Mesodermal cell (in vitro differentiated cells): ENCODE data around the gene LRRC36. TPM values are rescaled to one million over a fixed set of nuclear protein-coding genes. Genes with fewer than 3 reads are reported as not detected.

ENCODE experiments used
- H3K27ac ChIP-seq: 2 replicates; pipeline ENCODE4 v1.7.0; 2013; ENCODE audit warnings: mild to moderate bottlenecking, low read depth, low read length, moderate library complexity; ENCODE audit not compliant: severe bottlenecking
- H3K36me3 ChIP-seq: 2 replicates; pipeline ENCODE4 v1.7.1; 2013; ENCODE audit warnings: mild to moderate bottlenecking, low read length, moderate library complexity; ENCODE audit not compliant: control insufficient read depth, insufficient read depth
- H3K4me1 ChIP-seq: one replicate; pipeline ENCODE4 v1.7.1; 2013; ENCODE audit warnings: mild to moderate bottlenecking, low read length; ENCODE audit not compliant: insufficient read depth, control insufficient read depth, poor library complexity, severe bottlenecking
- H3K4me3 ChIP-seq: 2 replicates; pipeline ENCODE4 v1.7.0; 2013; ENCODE audit warnings: low read length, control low read depth, mild to moderate bottlenecking; ENCODE audit not compliant: insufficient read depth, poor library complexity, severe bottlenecking; ENCODE audit errors: extremely low read depth
- H3K9me3 ChIP-seq: 2 replicates; pipeline ENCODE4 v1.7.1; 2013; ENCODE audit warnings: mild to moderate bottlenecking, low read length, moderate library complexity; ENCODE audit not compliant: control insufficient read depth
- WGBS, 2 experiments: methylation state at CpG; one replicate each; pipeline ENCODE4 v1.1.5; 2013; ENCODE audit warnings: missing lambda C conversion rate in 2 of 2; ENCODE audit not compliant: insufficient coverage in 2 of 2; 5-methylcytosine and 5-hydroxymethylcytosine counted together
- polyA plus RNA-seq, 2 experiments: library from polyadenylated mRNA; stranded (reverse); fragments of 50-300 nt; gene quantifications; one replicate each; pipeline ENCODE4 v1.2.3, GENCODE V29; 2013

The LRRC36 gene
- 2.0 TPM for polyA plus RNA-seq (2013, experiment 1 of 2)
- polyA plus RNA-seq (2013, experiment 2 of 2) = 1.1 TPM

GRCh38 chr16:67326472-67327309 is at the start of gene LRRC36, which contains the start of gene KCTD19:
LRRC36 (plus strand) TSS chr16:67326815; CDS start chr16:67326863, 48 bp downstream.
KCTD19 (minus strand) TSS chr16:67326741; CDS start chr16:67326707, 34 bp downstream.
- WGBS, 2 experiments = 6 to 17% methylated on average over 27 to 61 of the region's 61 CpGs
- Histone ChIP-seq H3K9me3 (no peaks in the 10 kb centered on the region), H3K4me3 (peak within 1 kb of the TSS; percentile 38), H3K36me3 (no peaks in the 10 kb centered on the region), H3K27ac (no peak within 1 kb of the TSS), H3K4me1 (peaks cover 3% of the 10 kb centered on the region)

- Histone ChIP-seq H3K4me1 (peaks cover 15% of the 10 kb centered on the region), H3K9me3 (no peaks in the 10 kb centered on the region), H3K4me3 (no peak overlapping the region), H3K36me3 (no peaks in the 10 kb centered on the region), H3K27ac (peak overlapping the region; percentile 36)
- WGBS, 2 experiments = 91 to 94% methylated on average over 4 of the region's 4 CpGs
Measured at GRCh38 chr16:67277294-67277998, 49.2 kb upstream of the LRRC36 start.

- H3K36me3 ChIP-seq = no peaks in the 10 kb centered on the region
- peak overlapping the region; percentile 27 for H3K4me3 ChIP-seq
- H3K9me3 ChIP-seq = no peaks in the 10 kb centered on the region
- peak overlapping the region; percentile 36 for H3K27ac ChIP-seq
- H3K4me1 ChIP-seq = peaks cover 15% of the 10 kb centered on the region
- 87 to 92% methylated on average over 9 to 12 of the region's 13 CpGs for WGBS, 2 experiments
Measured at GRCh38 chr16:67277999-67278772, 48.4 kb upstream of the LRRC36 start.

GRCh38 chr16:67278773-67279295 is 47.8 kb upstream of the LRRC36 start:
- H3K36me3 ChIP-seq = no peaks in the 10 kb centered on the region
- H3K4me1 ChIP-seq = peaks cover 15% of the 10 kb centered on the region
- no peak overlapping the region for H3K27ac ChIP-seq
- WGBS, 2 experiments = 13 to 59% methylated on average over 8 to 27 of the region's 42 CpGs
- H3K9me3 ChIP-seq = no peaks in the 10 kb centered on the region
- H3K4me3 ChIP-seq = peak overlapping the region; percentile 27

GRCh38 chr16:67279296-67280089 is 47.1 kb upstream of the LRRC36 start, which contains the start of gene PLEKHG4:
PLEKHG4 (plus strand) TSS chr16:67279532; CDS start chr16:67280045, 513 bp downstream.
- Histone ChIP-seq H3K27ac (no peak within 1 kb of the TSS), H3K36me3 (no peaks in the 10 kb centered on the region), H3K4me3 (peak within 1 kb of the TSS; percentile 27), H3K9me3 (no peaks in the 10 kb centered on the region), H3K4me1 (peaks cover 18% of the 10 kb centered on the region)
- WGBS, 2 experiments = 42% methylated on average over 36 to 69 of the region's 83 CpGs

GRCh38 chr16:67280090-67281015 is 46.3 kb upstream of the LRRC36 start:
- Histone ChIP-seq H3K36me3 (no peaks in the 10 kb centered on the region), H3K9me3 (no peaks in the 10 kb centered on the region), H3K27ac (no peak overlapping the region), H3K4me1 (peaks cover 18% of the 10 kb centered on the region), H3K4me3 (no peak overlapping the region)
- 91 to 93% methylated on average over 13 to 14 of the region's 15 CpGs for WGBS, 2 experiments

- no peaks in the 10 kb centered on the region for H3K36me3 ChIP-seq
- no peak overlapping the region for H3K27ac ChIP-seq
- no peak overlapping the region for H3K4me3 ChIP-seq
- 92 to 93% methylated on average over 10 to 11 of the region's 14 CpGs for WGBS, 2 experiments
- H3K4me1 ChIP-seq = peaks cover 18% of the 10 kb centered on the region
- H3K9me3 ChIP-seq = no peaks in the 10 kb centered on the region
Measured at GRCh38 chr16:67281536-67282446, 44.8 kb upstream of the LRRC36 start.

- H3K27ac ChIP-seq = no peak overlapping the region
- H3K9me3 ChIP-seq = no peaks in the 10 kb centered on the region
- 87 to 93% methylated on average over 10 of the region's 10 CpGs for WGBS, 2 experiments
- no peaks in the 10 kb centered on the region for H3K36me3 ChIP-seq
- no peak overlapping the region for H3K4me3 ChIP-seq
- peaks cover 17% of the 10 kb centered on the region for H3K4me1 ChIP-seq
Measured at GRCh38 chr16:67282447-67282805, 44.2 kb upstream of the LRRC36 start.
